NCI-H510A (cell line): ENCODE results near the gene RHOA.
A peak's percentile ranks its signal among the peaks of the same experiment; 100 is the strongest.
"Not testable (repeated sequence)": the region's sequence is repeated elsewhere in the genome, so short reads cannot be mapped to it uniquely, and the experiment has no call there.

ENCODE experiments used
- DNase-seq: peaks from one replicate; lab custom pipeline; 2025; lab: John Stamatoyannopoulos, UW

RHOA gene

DNA sequence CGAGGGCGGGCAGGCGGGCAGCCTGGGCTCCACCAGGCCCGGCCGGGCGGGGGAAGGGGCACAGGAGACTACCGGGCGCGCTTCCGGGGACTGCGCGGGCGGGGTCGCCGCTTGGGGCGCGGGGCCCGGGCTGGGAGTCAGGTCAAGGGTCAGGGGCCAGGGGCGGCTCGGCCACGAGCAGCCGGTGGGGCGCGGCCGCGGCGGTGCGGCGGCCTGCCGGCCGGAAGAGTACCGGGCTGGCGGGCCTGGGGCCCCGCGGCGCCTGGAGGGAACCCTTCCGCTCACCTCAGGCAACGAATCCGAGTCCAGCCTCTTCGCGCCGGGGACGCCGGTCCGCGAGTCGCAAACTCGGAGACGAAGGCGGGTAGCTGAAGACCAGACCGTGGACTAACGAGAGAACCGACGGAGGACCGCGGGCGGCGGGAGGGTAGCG is 225 bp downstream of the RHOA start:
- peak; percentile 45 for DNase-seq

DNA sequence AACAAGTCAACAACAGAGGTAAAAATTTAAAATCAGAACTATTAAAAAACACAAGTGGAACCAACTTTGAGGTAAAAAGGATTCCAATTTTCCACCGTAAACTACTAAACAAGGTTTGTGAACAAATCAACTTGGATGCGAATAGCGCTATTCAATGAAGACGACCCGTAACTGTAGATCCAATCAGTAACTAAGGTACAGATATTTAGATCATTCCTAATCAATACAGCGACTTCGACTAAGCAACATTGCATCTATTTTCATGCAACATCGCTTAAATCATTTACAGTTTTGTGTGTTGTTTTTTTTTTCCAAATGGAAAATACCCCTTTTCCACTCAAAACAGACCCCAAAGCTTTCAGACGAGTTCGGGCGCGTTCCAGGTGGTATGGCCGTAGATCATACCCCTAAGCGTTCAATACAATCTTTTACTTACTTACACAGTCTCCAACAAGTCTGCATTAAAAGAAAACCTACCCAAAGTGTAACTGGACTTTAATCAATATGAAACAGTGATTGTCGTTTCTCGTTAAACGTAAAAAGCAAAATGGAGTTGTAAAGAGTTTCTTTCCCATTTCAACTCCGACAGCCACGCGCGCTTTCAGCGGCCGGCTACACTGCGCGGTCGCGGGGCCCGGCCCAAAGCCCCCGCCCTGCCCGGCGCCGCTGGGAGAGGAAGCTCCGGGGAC is 786 bp downstream of the RHOA start:
- no peak for DNase-seq

DNA sequence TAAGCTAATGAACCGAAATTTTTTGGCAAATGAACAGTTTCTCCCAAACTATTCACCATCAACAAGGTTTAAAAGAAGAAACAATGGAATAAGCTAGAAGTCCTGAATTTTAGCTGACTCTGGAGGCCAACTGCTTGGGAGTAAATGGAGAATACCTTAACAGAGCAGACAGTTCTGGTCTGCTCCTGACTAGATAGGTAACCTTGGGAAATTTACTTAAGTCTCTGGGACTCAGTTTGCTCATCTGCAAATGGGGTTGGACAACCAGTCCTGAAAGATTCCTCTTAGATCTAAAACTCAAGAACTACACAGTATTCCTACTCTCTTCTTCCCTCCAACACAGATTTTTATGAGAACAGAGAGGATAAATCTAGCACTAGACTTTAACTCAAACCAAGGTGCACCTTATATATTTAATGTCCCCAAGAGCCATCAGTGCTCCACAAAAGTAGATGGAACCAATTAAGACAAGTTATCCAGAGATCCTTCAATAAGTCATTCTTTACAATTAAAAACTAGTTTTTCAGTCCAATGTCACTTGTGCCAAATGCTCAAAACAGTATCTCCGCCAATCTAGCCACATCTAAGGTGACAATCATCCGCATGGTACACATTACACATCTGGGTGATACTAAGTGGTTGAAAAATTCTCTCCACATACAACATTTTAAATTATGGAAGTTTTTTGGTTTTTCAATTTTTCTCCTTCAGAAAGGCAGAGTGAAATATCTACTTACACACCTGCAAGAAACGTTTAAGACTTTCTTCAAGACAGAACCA is 1.5 kb downstream of the RHOA start:
- no peak for DNase-seq

DNA sequence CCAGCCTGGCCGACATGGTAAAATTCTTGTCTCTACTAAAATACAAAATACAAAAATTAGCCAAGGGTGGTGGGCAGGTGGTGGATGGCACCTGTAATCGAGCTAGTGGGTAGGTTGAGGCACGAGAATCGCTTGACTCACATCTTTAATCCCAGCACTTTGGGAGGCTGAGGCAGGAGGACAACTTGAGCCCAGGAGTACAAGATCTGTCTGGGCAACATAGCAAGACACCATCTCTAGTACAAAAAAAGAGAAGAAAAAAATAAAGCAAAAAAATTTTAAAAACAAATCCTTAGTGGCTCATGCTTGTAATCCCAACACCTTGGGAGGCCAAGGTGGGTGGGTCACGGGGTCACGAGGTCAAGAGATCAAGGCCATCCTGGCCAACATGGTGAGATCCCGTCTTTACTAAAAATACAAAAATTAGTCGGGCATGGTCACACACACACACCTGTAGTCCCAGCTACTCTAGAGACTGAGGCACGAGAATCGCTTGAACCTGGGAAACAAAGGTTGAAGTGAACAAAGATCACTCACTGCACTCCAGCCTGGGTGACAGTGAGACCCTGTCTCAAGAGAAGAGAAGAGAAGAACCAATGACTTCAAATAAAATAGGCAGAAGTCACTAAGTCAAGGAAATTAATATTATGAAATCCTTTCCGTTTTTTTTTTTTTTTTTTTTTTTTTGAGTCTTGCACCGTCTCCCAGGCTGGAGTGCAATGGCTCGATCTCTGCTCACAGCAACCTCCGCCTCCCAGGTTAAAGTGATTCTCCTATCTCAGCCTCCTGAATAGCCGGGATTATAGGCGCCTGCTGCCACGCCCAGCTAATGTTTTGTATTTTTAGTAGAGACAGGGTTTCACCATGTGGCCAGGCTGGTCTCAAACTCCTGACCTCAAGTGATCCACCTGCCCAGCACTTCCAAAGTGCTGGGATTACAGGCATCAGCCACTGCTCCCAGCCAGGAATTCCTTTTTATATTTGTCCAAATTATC is 4.9 kb downstream of the RHOA start:
- DNase-seq = no peak

DNA sequence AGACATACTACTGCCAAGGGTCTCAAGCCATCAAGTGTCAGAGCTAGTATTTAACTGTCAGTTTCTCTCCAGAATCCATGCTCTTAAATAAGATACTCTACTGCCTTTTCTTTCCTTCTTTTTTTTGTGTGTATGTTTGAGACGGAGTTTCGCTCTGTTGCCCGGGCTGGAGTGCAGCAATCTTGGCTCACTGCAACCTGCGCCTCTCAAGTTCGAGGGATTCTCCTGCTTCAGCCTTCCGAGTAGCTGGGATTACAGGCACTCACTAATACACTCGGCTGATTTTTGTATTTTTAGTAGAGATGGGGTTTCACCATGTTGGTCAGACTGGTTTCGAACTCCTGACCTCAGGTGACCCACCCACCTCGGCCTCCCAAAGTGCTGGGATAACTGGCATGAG is 6.2 kb downstream of the RHOA start:
- DNase-seq = not testable (repeated sequence)

DNA sequence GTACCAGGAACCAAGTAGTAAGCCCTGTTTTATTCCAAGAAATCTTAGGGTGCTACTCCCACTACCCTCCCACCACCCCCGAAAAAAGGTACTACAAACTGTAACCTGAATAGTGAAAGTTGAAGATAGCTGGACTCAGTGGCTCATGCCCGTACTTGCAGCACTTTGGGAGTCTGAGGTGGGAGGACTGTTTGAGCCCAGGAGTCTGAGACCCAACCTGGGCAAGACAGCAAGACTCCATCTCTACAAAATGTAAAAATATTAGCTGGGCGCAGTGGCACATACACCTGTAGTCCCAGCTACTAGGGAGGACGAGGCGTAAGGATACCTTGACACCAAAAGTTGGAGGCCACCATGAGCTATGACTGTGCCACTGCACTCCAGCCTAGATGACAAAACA is 7.9 kb downstream of the RHOA start:
- no peak for DNase-seq

DNA sequence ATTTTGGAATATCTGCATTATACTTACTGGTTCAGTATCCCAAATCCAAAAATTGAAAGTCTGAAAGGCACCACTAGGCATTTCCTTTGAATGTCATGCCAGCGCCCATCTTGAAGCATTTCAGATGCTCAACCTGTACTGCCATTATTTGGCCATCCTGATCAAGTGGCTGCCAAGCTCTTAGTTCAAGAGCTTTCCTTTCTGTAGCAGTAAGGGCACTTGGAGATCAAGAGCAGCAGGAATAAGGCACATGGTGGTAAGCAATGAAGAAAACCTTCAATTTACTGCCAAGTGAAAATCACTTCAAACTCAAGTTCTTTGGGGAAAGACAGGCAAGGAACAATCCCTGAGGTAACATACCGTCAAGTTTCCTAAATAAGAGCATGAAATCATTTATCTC is 10.0 kb downstream of the RHOA start:
- DNase-seq = no peak

DNA sequence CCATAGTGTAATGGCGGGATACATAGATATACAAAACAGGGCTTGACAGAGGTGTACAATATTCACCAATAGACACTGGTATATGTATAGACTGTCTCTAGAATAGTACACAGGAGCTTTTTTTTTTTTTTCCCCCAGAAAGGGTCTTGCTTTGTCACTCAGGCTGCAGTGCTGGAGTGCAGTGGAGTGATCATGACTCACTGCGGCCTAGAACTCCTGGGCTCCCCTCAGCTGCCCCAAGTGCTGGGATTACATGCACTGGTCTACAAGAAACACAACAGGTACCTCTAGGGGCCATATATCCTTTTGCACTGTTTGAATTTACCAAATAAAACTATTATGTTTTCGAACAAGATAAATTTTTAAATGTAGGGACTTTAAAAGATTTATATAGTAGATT is 12.3 kb downstream of the RHOA start:
- DNase-seq = no peak

DNA sequence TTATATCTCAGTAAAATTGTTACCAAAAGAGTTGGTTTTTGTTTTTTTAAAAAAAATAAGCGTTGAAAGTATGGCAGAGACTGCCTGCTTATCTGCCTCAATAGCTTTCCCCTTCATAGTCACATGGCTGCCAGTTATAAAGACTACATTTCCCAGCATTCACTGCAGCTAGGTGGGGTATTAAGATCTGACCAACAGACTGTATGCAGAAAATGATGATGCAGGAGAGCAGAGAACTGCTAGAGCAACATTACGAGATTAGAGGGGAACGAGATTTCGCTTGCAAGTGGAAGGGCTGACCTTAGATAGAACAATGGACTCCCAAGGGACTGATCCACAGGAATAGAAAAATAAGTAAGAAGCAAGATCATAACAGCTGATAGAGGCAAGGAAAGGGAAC is 14.3 kb downstream of the RHOA start:
- no peak for DNase-seq

DNA sequence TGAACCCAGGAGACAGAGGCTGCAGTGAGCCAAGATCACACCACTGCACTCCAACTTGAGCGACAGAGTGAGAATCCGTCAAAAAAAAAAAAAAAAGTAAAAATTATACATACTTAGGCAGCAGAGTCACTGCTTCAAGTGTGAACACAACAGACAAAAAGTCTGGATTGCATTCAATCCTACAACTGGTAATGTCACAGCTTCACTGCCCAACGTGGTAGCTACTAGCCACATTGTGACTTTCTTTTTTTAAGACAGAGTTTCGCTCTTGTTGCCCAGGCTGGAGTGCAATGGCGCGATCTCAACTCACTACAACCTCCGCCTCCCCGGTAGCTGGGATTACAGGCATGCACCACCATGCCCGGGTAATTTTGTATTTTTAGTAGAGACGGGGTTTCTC is 20.5 kb downstream of the RHOA start:
- DNase-seq = not testable (repeated sequence)

DNA sequence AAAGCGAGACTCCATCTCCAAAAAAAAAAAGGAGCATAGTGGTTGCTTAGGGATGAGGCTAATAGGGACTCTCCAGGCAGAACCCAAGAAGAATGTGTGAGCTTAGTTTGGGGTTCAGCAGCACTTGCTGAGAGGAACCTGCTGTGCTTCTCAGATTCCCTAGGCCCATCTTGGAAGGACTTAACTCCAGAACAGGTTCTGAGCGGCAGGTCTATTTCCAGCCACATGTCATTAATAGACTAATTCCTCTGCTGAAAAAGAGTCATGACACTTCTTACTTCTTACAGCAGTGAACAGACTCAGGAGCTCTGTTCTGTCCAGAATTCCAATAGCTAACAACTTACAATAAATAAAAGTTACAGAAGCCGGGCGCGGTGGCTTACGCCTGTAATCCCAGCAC is 22.5 kb downstream of the RHOA start:
- DNase-seq = no peak

DNA sequence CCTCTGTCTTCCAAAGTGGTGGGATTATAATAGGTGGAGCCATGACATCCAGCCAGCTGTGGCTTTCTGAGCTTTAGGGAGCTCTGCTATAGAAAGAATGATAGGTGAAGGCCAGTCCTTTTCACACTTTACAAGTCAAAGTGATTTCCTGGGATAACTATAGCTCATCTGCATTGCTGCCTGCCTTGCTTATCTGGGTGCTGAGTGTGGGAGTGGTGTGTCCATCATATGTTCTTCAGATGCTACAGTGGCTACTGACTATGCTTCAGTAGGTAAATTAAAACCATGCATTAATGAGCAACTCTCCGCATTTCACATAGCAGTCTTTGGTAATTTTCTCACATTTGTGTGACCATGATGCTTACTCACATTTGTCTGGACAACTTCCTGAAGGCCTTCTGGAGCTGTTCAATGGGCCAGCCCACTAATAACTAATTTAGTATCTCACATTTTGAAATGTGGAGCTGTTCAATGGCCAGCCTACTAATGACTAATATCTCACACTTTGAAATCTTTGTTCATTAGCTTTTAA is 23.4 kb downstream of the RHOA start:
- DNase-seq = no peak

DNA sequence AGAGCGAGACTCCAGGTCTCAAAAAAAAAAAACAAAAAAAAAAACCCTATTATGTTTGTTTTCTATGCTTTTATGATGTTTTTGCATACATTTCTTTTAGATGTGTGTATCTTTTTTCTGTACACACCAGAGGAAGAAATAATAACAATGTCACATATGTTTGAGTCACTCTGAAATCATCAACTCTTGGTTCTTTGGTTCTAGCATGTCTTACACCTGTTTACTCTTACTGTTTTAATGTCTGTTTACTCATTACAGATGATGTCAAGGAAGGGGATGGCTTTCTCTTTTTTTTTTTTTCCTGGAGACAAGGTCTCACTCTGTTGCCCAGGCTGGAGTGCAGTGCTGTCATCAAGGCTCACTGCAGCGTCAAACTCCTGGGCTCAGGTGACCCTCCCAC is 24.1 kb downstream of the RHOA start:
- no peak for DNase-seq

DNA sequence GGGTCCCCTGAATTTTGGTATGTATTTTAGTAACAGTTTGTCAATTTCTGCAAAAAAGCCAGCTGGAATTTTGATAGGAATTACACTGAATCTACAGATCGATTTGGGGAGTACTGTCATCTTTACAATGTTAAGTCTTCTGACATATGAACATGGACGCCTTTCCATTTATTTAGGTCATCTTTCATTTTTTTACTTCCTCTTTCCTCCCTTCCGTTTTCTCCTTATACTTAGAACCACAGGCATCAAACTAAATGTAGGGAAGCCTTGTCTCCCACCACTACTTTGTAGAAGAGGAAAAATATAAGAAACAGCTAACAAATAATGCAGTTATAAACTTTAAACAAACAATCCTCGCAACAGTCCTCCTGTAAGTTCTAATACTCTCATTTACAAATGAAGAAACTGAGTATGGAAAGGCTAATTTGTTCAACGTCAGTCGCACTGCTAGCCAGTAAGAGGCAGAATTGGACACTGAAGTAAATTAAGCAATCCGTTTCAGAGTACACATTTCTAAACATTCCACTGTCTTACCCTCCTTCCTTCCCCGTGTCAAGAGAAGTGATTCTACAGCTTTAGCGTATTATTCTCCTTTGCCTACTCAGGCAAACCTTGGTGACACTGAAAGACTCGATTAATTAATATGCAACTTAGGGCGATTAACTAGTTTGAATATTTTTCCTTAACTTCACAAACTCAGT is 25.6 kb downstream of the RHOA start:
- no peak for DNase-seq

DNA sequence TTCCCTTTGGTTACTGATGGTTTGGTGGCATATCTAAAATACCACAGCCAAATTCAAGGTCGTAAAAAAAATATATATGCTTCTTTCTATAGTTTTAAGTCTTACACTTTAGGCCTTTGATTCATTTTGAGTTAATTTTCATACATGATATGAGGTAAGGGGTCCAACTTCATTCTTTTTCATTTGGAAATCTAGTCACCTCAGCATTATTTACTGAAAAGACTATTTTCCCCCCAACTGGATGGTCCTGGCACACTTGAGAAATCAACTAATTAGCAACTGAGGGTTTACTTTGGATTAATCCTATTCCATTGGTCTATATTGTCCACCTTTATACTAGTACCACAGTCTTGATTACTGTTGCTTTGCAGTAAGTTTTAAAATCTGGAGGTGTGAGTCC is 26.2 kb downstream of the RHOA start:
- DNase-seq = no peak

DNA sequence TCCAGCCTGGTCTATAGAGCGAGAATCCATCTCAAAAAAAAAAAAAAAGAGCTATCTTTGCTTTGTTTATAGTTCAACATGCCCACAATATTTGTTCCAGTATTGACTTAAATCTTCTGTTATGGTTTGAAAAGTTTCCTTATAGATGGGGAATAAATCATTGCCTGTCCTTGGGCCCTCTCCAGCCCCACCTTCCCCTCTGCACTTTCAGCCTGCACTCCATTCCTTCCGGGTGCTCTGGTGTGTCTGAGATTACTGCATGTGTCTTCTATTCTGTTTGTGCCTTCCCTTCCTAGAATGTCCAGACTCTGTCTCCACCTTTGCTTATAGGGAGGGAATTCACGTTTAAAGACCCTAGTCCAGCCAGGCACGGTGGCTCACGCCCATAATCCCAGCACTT is 28.4 kb downstream of the RHOA start:
- no peak for DNase-seq

DNA sequence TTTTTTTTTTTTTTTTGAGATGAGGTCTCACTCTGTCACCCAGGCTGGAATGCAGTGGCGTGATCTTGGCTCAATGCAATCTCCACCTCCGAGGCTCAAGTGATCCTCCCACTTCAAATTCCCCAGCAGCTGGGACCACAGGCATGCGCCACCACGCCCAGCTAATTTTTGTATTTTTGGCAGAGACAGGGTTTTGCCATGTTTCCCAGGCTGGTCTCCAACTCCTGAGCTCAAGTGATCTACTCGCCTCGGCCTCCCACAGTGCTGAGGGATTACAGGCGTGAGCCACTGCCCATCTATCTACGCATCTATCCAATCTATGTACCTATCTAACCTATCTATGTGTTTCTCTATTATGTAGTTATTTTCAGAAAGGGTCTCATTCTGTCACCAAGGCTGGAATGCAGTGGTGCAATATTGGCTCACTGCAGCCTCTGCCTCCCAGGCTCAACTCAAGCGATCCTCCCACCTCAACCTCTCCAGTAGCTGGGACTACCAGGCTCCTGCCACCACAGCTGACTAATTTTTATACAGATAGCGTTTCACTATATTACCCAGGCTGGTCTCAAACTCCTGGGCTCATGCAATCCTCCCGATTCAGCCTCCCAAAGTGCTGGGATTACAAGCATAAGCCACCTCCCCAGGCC is 33.4 kb downstream of the RHOA start:
- DNase-seq = no peak

DNA sequence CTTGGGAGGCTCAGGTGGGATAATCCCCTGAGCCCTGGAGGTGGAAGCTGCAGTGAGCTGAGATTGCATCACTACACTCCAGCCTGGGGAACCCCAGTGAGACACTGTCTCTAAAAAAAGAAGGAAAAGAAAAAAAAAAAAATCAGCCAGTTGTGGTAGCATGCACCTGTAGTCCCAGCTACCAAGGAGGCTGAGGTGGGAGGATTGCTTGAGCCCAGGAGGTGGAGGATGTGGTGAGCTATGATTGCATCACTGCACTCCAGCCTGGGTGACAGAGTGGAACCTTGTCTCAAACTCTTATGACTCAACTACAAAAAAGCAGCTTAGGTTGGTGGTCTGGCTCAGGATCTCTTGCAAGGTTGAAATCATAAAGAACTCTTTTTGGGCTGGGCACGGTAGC is 34.3 kb downstream of the RHOA start:
- no peak for DNase-seq

DNA sequence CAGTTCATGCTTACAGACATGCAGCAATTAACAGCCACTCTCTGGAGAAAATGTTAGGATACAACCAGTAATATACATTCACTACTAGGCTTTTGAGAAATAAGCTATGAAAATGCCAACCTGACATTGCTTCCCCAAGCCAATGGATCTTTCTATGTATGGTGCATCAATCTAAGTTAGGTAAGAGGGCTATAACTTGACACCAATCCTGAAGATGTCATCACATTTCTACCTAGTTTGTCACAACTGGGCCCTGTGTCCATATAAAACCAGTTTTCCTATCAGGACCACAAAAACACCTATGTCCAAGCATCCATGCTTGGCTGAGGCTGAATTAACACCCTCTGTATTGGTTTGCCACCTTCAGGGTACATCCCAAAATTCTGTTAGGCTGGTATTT is 39.8 kb downstream of the RHOA start:
- no peak for DNase-seq

DNA sequence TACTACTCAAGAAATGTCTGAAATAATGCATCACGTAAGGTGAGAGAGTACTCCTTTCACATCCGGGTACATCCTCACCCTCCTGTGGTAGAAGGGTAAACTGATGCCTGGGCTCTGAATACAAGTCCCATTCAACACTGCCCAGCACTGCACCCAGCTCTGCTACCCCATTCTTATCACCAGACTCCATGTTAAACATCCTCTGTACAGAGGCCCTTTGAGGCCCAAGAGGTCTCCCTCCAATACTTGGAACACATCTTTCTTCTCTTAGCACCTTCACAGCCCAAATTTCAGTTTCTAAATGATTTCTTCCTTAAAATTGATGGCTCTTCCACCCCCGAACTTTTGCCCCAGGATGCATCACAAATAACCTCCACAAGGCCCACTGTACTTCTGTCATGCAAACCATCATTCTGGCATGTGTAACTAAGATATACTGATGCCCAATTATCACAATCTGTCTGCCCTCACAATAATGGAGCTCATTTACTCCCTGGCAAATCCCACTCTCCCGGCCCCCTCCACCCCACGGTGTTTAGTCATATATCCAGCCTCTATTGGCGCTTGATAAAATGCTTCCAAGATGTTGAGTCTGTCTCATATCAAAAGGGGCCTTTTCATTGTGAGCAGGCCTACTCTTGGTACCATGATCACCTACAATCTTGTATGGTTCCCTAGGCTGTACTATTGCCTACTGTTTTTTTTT is 41.0 kb downstream of the RHOA start:
- DNase-seq = no peak

DNA sequence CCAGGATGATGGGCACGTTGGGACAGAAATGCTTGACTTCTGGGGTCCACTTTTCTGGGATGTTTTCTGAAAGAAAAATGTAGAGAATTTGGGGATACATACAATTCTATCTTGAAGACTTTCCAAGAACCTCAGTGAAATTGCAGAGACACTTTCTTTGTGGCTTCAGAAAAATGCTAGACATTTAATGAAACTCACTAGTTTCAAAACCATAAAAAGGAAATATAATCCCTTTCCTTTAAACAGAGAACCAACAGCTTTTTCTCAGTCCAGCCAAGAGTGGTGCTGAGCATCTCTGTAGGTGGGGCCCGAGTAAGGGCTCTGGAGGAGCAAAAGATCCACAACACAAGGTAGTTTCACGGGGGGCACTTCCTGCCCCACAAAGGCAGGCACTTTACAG is 49.2 kb downstream of the RHOA start:
- no peak for DNase-seq
